K562 (cell line): ENCODE measurements around the gene CNMD. TPM values are rescaled to one million over a fixed set of nuclear protein-coding genes. Genes with fewer than 3 reads are reported as not detected.

Source experiments
- JUND ChIP-seq, 2 experiments: IDR thresholded peaks; 2 replicates in 1 of 2; 3 replicates in 1 of 2; pipeline ENCODE4 v1.6.1; 2011; ENCODE audit warnings: borderline replicate concordance in 2 of 2, low read depth in 2 of 2, low read length in 2 of 2, improper control_type of control experiment in 1 of 2, missing biosample characterization in 1 of 2, missing genetic modification characterization in 1 of 2, missing genetic modification reagents in 1 of 2
- KAT8 ChIP-seq: fragments of 450-650 bp; IDR thresholded peaks from 2 replicates; pipeline ENCODE4 v1.6.1; 2016; ENCODE audit warnings: low read depth, mild to moderate bottlenecking
- SRSF3 ChIP-seq: fragments of 200-400 bp; formaldehyde crosslinking; IDR thresholded peaks from 2 replicates; pipeline ENCODE4 v1.6.1; 2016; ENCODE audit warnings: mild to moderate bottlenecking, low read length, moderate library complexity; ENCODE audit not compliant: insufficient read depth
- polyA plus RNA-seq, 8 experiments: library from polyadenylated mRNA; depleted of rRNA in 4 of 8; stranded (reverse) in 5 of 8; unstranded in 3 of 8; fragments of >200 nt; fragmentation: Nextera tagmentation in 2 of 8; fragmentation: Illumina TruSeq in 1 of 8; extraction: Ambion mirVana in 2 of 8; extraction: Trizol in 1 of 8; gene quantifications; 2 replicates each; pipeline versions ENCODE4 v1.2.1 to v1.2.3, GENCODE V29; 2011 to 2014; ENCODE audit warnings: inconsistent platforms in 1 of 8, missing spikeins in 1 of 8
- total RNA-seq, 7 experiments: library from RNA; depleted of rRNA in 6 of 7; stranded (reverse); fragments of >200 nt in 6 of 7; fragmentation: Illumina TruSeq in 2 of 7; extraction: Trizol in 2 of 7; gene quantifications; 2 replicates each; pipeline versions ENCODE4 v1.2.1 to v1.2.3, GENCODE V29; 2011 to 2021; ENCODE audit warnings: low replicate concordance in 1 of 7
- TF ChIP-seq, protein P1 (sequence below): fragments of 450-650 bp; IDR thresholded peaks from 2 replicates; pipeline ENCODE4 v1.6.1; 2016; ENCODE audit warnings: mild to moderate bottlenecking, moderate library complexity

Gene CNMD
- total and polyA plus RNA-seq, 9 of the 15 experiments (the other 6 are each of a cell fraction or from before 2014, with no cell fraction given), result not detected

- TF ChIP-seq, protein P1, sequence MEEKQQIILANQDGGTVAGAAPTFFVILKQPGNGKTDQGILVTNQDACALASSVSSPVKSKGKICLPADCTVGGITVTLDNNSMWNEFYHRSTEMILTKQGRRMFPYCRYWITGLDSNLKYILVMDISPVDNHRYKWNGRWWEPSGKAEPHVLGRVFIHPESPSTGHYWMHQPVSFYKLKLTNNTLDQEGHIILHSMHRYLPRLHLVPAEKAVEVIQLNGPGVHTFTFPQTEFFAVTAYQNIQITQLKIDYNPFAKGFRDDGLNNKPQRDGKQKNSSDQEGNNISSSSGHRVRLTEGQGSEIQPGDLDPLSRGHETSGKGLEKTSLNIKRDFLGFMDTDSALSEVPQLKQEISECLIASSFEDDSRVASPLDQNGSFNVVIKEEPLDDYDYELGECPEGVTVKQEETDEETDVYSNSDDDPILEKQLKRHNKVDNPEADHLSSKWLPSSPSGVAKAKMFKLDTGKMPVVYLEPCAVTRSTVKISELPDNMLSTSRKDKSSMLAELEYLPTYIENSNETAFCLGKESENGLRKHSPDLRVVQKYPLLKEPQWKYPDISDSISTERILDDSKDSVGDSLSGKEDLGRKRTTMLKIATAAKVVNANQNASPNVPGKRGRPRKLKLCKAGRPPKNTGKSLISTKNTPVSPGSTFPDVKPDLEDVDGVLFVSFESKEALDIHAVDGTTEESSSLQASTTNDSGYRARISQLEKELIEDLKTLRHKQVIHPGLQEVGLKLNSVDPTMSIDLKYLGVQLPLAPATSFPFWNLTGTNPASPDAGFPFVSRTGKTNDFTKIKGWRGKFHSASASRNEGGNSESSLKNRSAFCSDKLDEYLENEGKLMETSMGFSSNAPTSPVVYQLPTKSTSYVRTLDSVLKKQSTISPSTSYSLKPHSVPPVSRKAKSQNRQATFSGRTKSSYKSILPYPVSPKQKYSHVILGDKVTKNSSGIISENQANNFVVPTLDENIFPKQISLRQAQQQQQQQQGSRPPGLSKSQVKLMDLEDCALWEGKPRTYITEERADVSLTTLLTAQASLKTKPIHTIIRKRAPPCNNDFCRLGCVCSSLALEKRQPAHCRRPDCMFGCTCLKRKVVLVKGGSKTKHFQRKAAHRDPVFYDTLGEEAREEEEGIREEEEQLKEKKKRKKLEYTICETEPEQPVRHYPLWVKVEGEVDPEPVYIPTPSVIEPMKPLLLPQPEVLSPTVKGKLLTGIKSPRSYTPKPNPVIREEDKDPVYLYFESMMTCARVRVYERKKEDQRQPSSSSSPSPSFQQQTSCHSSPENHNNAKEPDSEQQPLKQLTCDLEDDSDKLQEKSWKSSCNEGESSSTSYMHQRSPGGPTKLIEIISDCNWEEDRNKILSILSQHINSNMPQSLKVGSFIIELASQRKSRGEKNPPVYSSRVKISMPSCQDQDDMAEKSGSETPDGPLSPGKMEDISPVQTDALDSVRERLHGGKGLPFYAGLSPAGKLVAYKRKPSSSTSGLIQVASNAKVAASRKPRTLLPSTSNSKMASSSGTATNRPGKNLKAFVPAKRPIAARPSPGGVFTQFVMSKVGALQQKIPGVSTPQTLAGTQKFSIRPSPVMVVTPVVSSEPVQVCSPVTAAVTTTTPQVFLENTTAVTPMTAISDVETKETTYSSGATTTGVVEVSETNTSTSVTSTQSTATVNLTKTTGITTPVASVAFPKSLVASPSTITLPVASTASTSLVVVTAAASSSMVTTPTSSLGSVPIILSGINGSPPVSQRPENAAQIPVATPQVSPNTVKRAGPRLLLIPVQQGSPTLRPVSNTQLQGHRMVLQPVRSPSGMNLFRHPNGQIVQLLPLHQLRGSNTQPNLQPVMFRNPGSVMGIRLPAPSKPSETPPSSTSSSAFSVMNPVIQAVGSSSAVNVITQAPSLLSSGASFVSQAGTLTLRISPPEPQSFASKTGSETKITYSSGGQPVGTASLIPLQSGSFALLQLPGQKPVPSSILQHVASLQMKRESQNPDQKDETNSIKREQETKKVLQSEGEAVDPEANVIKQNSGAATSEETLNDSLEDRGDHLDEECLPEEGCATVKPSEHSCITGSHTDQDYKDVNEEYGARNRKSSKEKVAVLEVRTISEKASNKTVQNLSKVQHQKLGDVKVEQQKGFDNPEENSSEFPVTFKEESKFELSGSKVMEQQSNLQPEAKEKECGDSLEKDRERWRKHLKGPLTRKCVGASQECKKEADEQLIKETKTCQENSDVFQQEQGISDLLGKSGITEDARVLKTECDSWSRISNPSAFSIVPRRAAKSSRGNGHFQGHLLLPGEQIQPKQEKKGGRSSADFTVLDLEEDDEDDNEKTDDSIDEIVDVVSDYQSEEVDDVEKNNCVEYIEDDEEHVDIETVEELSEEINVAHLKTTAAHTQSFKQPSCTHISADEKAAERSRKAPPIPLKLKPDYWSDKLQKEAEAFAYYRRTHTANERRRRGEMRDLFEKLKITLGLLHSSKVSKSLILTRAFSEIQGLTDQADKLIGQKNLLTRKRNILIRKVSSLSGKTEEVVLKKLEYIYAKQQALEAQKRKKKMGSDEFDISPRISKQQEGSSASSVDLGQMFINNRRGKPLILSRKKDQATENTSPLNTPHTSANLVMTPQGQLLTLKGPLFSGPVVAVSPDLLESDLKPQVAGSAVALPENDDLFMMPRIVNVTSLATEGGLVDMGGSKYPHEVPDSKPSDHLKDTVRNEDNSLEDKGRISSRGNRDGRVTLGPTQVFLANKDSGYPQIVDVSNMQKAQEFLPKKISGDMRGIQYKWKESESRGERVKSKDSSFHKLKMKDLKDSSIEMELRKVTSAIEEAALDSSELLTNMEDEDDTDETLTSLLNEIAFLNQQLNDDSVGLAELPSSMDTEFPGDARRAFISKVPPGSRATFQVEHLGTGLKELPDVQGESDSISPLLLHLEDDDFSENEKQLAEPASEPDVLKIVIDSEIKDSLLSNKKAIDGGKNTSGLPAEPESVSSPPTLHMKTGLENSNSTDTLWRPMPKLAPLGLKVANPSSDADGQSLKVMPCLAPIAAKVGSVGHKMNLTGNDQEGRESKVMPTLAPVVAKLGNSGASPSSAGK, result no peak
- TF ChIP-seq JUND (IDR thresholded peaks at IDR 0.05; ENCODE audit: borderline replicate concordance, low read depth, low read length) (no peak), JUND (tag; IDR thresholded peaks at IDR 0.05; ENCODE audit: borderline replicate concordance, low read depth, low read length) (no peak), KAT8 (no peak), SRSF3 (no peak)
Measured at GRCh38 chr13:52780611-52781010, 41.0 kb upstream of the CNMD start (continued).
